ENCODE data around the gene TMEM203. TPM values are rescaled to one million over a fixed set of nuclear protein-coding genes. Genes with fewer than 3 reads are reported as not detected.
A peak's percentile ranks its signal among the peaks of the same experiment; 100 is the strongest.

Gene TMEM203
- total RNA-seq, 1 donor from 2014 or later: 43.3 TPM

GRCh38 chr9:137162505-137163364 lies 42.7 kb downstream of the TMEM203 start:
- intact Hi-C loops (cut with micrococcal nuclease): no loop called here
- DNase-seq (peak; percentile 64), ATAC-seq (peak; percentile 75)

GRCh38 chr9:137161558-137162486 lies 43.6 kb downstream of the TMEM203 start:
- intact Hi-C loops (cut with micrococcal nuclease): no loop called here
- no peak for DNase-seq
- ATAC-seq: no peak

GRCh38 chr9:137160716-137161557 lies 44.5 kb downstream of the TMEM203 start:
- no peak for DNase-seq
- ATAC-seq: no peak
- intact Hi-C loops (cut with micrococcal nuclease): no loop called here

GRCh38 chr9:137160054-137160425 lies 45.4 kb downstream of the TMEM203 start:
- no peak for DNase-seq

GRCh38 chr9:137159105-137160053 lies 46.1 kb downstream of the TMEM203 start:
- DNase-seq: no peak
- intact Hi-C loops (cut with micrococcal nuclease): no loop called here
- no peak for ATAC-seq

More at GRCh38 chr9:137160054-137160425, 45.4 kb downstream of the TMEM203 start:
- intact Hi-C loops (cut with micrococcal nuclease): no loop called here
- ATAC-seq: no peak

GRCh38 chr9:137158625-137159024 lies 46.8 kb downstream of the TMEM203 start:
- ATAC-seq (no peak), DNase-seq (no peak)
- intact Hi-C loops (cut with micrococcal nuclease): no loop called here

GRCh38 chr9:137157618-137158415 lies 47.6 kb downstream of the TMEM203 start:
- ATAC-seq (no peak), DNase-seq (no peak)
- intact Hi-C loops (cut with micrococcal nuclease): no loop called here

- intact Hi-C loops (cut with micrococcal nuclease): no loop called here
- ATAC-seq: peak; percentile 71
- DNase-seq: peak; percentile 56
These were observed 48.7 kb downstream of the TMEM203 start for GRCh38 chr9:137156567-137157375.

Small RNA genes within 50 kb of the gene (microRNA-seq; reads per million reads assigned to microRNA genes)
- gene MIR3621 (ENCODE audit: borderline number of aligned reads): not detected

Other genes with a start within 250 kb of the TMEM203 start
- 5,424 TPM for gene PTGDS, start 228.1 kb downstream of the TMEM203 start, total RNA-seq
- gene LCNL1, start 222.7 kb downstream of the TMEM203 start, total RNA-seq: 18.3 TPM
- 23.9 TPM for gene PAXX, start 213.2 kb downstream of the TMEM203 start, total RNA-seq
- 1.7 TPM for gene CLIC3, start 209.1 kb downstream of the TMEM203 start, total RNA-seq
- gene ABCA2, start 177.4 kb downstream of the TMEM203 start, total RNA-seq: 33.8 TPM
- gene FUT7, start 173.6 kb downstream of the TMEM203 start, total RNA-seq: 0.17 TPM
- gene NPDC1, start 159.5 kb downstream of the TMEM203 start, total RNA-seq: 59.0 TPM
- 2.1 TPM for gene ENTPD2, start 151.6 kb downstream of the TMEM203 start, total RNA-seq
- 0.12 TPM for gene SAPCD2, start 135.1 kb downstream of the TMEM203 start, total RNA-seq
- gene UAP1L1, start 128.1 kb downstream of the TMEM203 start, total RNA-seq: 12.6 TPM
- 21.4 TPM for gene MAN1B1, start 118.7 kb downstream of the TMEM203 start, total RNA-seq
- gene DPP7, start 90.9 kb downstream of the TMEM203 start, total RNA-seq: 155 TPM
- gene GRIN1, start 66.5 kb downstream of the TMEM203 start, total RNA-seq: not detected
- gene LRRC26, start 35.6 kb downstream of the TMEM203 start, total RNA-seq: not detected
- gene TMEM210, start 33.6 kb downstream of the TMEM203 start, total RNA-seq: not detected
- 38.2 TPM for gene ANAPC2, start 17.1 kb downstream of the TMEM203 start, total RNA-seq
- gene SSNA1, start 17.0 kb downstream of the TMEM203 start, total RNA-seq: 77.7 TPM
- 21.7 TPM for gene TPRN, start 4.9 kb downstream of the TMEM203 start, total RNA-seq
- 5.7 TPM for gene NDOR1, start 52 bp upstream of the TMEM203 start, total RNA-seq
- gene RNF208, start 16.6 kb upstream of the TMEM203 start, total RNA-seq: 29.7 TPM
- gene CYSRT1, start 19.5 kb upstream of the TMEM203 start, total RNA-seq: not detected
- not detected for gene RNF224, start 21.9 kb upstream of the TMEM203 start, total RNA-seq
- not detected for gene SLC34A3, start 25.3 kb upstream of the TMEM203 start, total RNA-seq
- 439 TPM for gene TUBB4B, start 35.6 kb upstream of the TMEM203 start, total RNA-seq
- 0.69 TPM for gene STPG3, start 45.6 kb upstream of the TMEM203 start, total RNA-seq
- gene NELFB, start 49.7 kb upstream of the TMEM203 start, total RNA-seq: 43.6 TPM
- 19.3 TPM for gene TOR4A, start 72.1 kb upstream of the TMEM203 start, total RNA-seq
- gene NRARP, start 96.6 kb upstream of the TMEM203 start, total RNA-seq: 4.0 TPM
- gene EXD3, start 217.5 kb upstream of the TMEM203 start, total RNA-seq: 8.3 TPM
- gene NOXA1, start 217.7 kb upstream of the TMEM203 start, total RNA-seq: 1.9 TPM
- not detected for gene ENTPD8, start 235.7 kb upstream of the TMEM203 start, total RNA-seq